Lung (tissue), 12 donors: ENCODE measurements around the gene VAPA. TPM values are rescaled to one million over a fixed set of nuclear protein-coding genes. Genes with fewer than 3 reads are reported as not detected.

Source experiments
- ATAC-seq: fragments of 200-7000 bp; cut with Tn5 transposase; one replicate; pipeline ENCODE4 v1.9.1; 2020; ENCODE audit warnings: moderate number of reproducible peaks; ENCODE audit not compliant: insufficient read depth, low FRiP score
- DNase-seq, 3 donors: peaks; one replicate each; pipeline ENCODE4 v3.0.0-alpha.2; 2013 to 2017
- H3K27ac ChIP-seq, 2 donors: one replicate each; pipeline ENCODE4 v1.5.1; 2013; ENCODE audit warnings: mild to moderate bottlenecking in 2 of 2, moderate library complexity in 2 of 2, control low read depth in 1 of 2, inconsistent platforms in 1 of 2, low read depth in 1 of 2, low read length in 1 of 2
- H3K27me3 ChIP-seq, 3 donors: one replicate each; pipeline ENCODE4 v1.5.1; 2013; ENCODE audit warnings: low read length in 2 of 3; ENCODE audit not compliant: control insufficient read depth in 3 of 3, insufficient read depth in 3 of 3
- H3K36me3 ChIP-seq, 4 donors: one replicate each; pipeline ENCODE4 v1.5.1; 2013; ENCODE audit warnings: low read length in 4 of 4, mild to moderate bottlenecking in 1 of 4, moderate library complexity in 1 of 4; ENCODE audit not compliant: control insufficient read depth in 4 of 4, insufficient read depth in 4 of 4
- H3K4me1 ChIP-seq, 5 donors: one replicate each; pipeline ENCODE4 v1.5.1; 2013; ENCODE audit warnings: low read length in 5 of 5, mild to moderate bottlenecking in 2 of 5, moderate library complexity in 1 of 5; ENCODE audit not compliant: control insufficient read depth in 5 of 5, insufficient read depth in 5 of 5
- H3K4me3 ChIP-seq: one replicate; pipeline ENCODE4 v1.5.1; 2013; ENCODE audit warnings: mild to moderate bottlenecking, control low read depth, moderate library complexity
- H3K9ac ChIP-seq, 2 donors: one replicate each; pipeline ENCODE4 v1.5.1; 2013; ENCODE audit warnings: low read length in 2 of 2, control low read depth in 1 of 2; ENCODE audit not compliant: insufficient read depth in 1 of 2
- H3K9me3 ChIP-seq, 4 donors: one replicate each; pipeline ENCODE4 v1.5.1; 2013; ENCODE audit warnings: low read length in 3 of 4, mild to moderate bottlenecking in 1 of 4, moderate library complexity in 1 of 4; ENCODE audit not compliant: control insufficient read depth in 4 of 4, insufficient read depth in 3 of 4
- CTCF ChIP-seq: IDR thresholded peaks from 2 replicates; pipeline ENCODE4 v1.5.1; 2012; ENCODE audit warnings: mild to moderate bottlenecking; ENCODE audit errors: control extremely low read depth, extremely low read depth
- WGBS, 2 donors: extraction: QIAGEN DNeasy Blood & Tissue Kit; methylation state at CpG; one replicate each; pipeline ENCODE4 v1.1.7; 2013; 5-methylcytosine and 5-hydroxymethylcytosine counted together
- polyA plus RNA-seq, 2 donors: library from polyadenylated mRNA; stranded (reverse); fragments of 200-250 nt; gene quantifications; one replicate each; pipeline ENCODE4 v1.2.1, GENCODE V29; 2013
- total RNA-seq, 2 donors: library from RNA; depleted of rRNA in 1 of 2; stranded (reverse); fragments of >200 nt in 1 of 2; gene quantifications; one replicate each; pipeline ENCODE4 v1.2.1, GENCODE V29; 2014 to 2021
- donor health status: control.
- donor health status: control.
- donor health status: Bipolar disorder and iron deficiency.
- donor health status: healthy.
- donor health status: DM: yes; HTN: yes; CAD: no.

Gene VAPA
- total and polyA plus RNA-seq, 4 donors, result 143 to 351 (median 248) TPM

GRCh38 chr18:9930299-9930884, 16.6 kb downstream of the VAPA start:
- no peak for DNase-seq
- H3K27me3 ChIP-seq, result no peaks in the 10 kb centered on the region
- no peak overlapping the region for H3K27ac ChIP-seq
- WGBS, 2 donors, result 92 to 94% methylated on average over 3 of the region's 3 CpGs
- H3K4me1 ChIP-seq, result peaks cover 0 to 27% (median 4%) of the 10 kb centered on the region in 5 donors
- H3K36me3 ChIP-seq, result peaks cover 1 to 19% (median 11%) of the 10 kb centered on the region in 4 donors
- H3K9me3 ChIP-seq, result no peaks in the 10 kb centered on the region
- no peak overlapping the region for H3K4me3 ChIP-seq
- no peak overlapping the region for H3K9ac ChIP-seq
- no peak for TF ChIP-seq CTCF
- ATAC-seq, result no peak

GRCh38 chr18:9931146-9931545, 17.3 kb downstream of the VAPA start:
- 78 to 88% methylated on average over 1 of the region's 1 CpG for WGBS, 2 donors
- Histone ChIP-seq H3K4me3 (no peak overlapping the region), H3K27me3 (no peaks in the 10 kb centered on the region), H3K27ac (no peak overlapping the region), H3K9ac (no peak overlapping the region), H3K9me3 (no peaks in the 10 kb centered on the region), H3K4me1 (peaks cover 0 to 24% (median 1%) of the 10 kb centered on the region in 5 donors), H3K36me3 (peaks cover 1 to 19% (median 11%) of the 10 kb centered on the region in 4 donors)
- ATAC-seq (no peak), DNase-seq (no peak)
- no peak for TF ChIP-seq CTCF

- Histone ChIP-seq H3K36me3 (peaks cover 6 to 23% (median 13%) of the 10 kb centered on the region in 4 donors), H3K9me3 (no peaks in the 10 kb centered on the region), H3K9ac (no peak overlapping the region), H3K27ac (no peak overlapping the region), H3K27me3 (no peaks in the 10 kb centered on the region), H3K4me1 (peaks cover 0 to 18% (median 0%) of the 10 kb centered on the region in 5 donors), H3K4me3 (no peak overlapping the region)
- no peak for TF ChIP-seq CTCF
- DNase-seq (no peak), ATAC-seq (no peak)
- WGBS, 2 donors, result 66 to 73% methylated on average over 5 of the region's 5 CpGs
These were observed 17.9 kb downstream of the VAPA start for GRCh38 chr18:9931678-9932077.

- Histone ChIP-seq H3K27ac (no peak overlapping the region), H3K4me1 (peaks cover 0 to 14% (median 0%) of the 10 kb centered on the region in 5 donors), H3K36me3 (peaks cover 11 to 39% (median 19%) of the 10 kb centered on the region in 4 donors), H3K9ac (no peak overlapping the region), H3K9me3 (no peaks in the 10 kb centered on the region), H3K4me3 (no peak overlapping the region), H3K27me3 (no peaks in the 10 kb centered on the region)
- no peak for DNase-seq
- WGBS, 2 donors, result 86% methylated on average over 3 of the region's 3 CpGs
- ATAC-seq, result no peak
- TF ChIP-seq CTCF, result no peak
These were observed 20.0 kb downstream of the VAPA start for GRCh38 chr18:9933865-9934264.
